HCT116 (cell line): Measurements from ENCODE around the gene EPHA8. TPM values are rescaled to one million over a fixed set of nuclear protein-coding genes. Genes with fewer than 3 reads are reported as not detected.

Experiments
- ATAC-seq: fragments of 200-7000 bp; cut with Tn5 transposase; 2 replicates; pipeline ENCODE4 v1.9.1; 2020; ENCODE audit warnings: mild to moderate bottlenecking, moderate library complexity
- BruUV-seq: library from RNA; stranded (reverse); fragments of 400-500 nt; replicated peaks from 2 replicates; lab custom pipeline; 2021; lab: Mats Ljungman, UMichigan
- CTCF ChIA-PET: fragments of 300-600 bp; sonication (Branson Sonifier 250); formaldehyde crosslinking; loops from one replicate; lab custom pipeline; 2021; ENCODE audit warnings: antibody characterized with exemption; lab: Charles Lee
- POLR2A ChIA-PET: fragments of 300-600, 350-600 bp; sonication (Branson Sonifier 250); formaldehyde crosslinking; loops from one replicate; lab custom pipeline; 2021; ENCODE audit warnings: antibody characterized with exemption; lab: Charles Lee
- RAD21 ChIA-PET, 2 experiments: fragments of 300-600 bp; sonication (Branson Sonifier 250); formaldehyde crosslinking; loops; one replicate each; lab custom pipeline; 2023; ENCODE audit warnings: low total read pairs in 2 of 2; ENCODE audit not compliant: uncharacterized antibody in 2 of 2, unreplicated experiment in 2 of 2, low non-redundant PET in 1 of 2; lab: Charles Lee
- DNase-seq: peaks from one replicate; pipeline ENCODE4 v3.0.0-alpha.2; 2010; ENCODE audit warnings: low read depth, low spot score
- H2AFZ ChIP-seq: fragments of 200-600 bp; shearing (Covaris generic), sonication (generic); 2 replicates; pipeline ENCODE4 v1.6.1; 2017; ENCODE audit warnings: low read depth, mixed run types, mixed read lengths, antibody characterized with exemption, low read length; ENCODE audit not compliant: poor library complexity, severe bottlenecking
- H3K27ac ChIP-seq: 2 replicates; pipeline ENCODE4 v1.5.1; 2012; ENCODE audit warnings: low read depth, low read length
- H3K27me3 ChIP-seq: fragments of 200-600 bp; sonication (generic); 2 replicates; pipeline ENCODE4 v1.6.1; 2016; ENCODE audit warnings: mixed run types, low read length, mixed read lengths; ENCODE audit not compliant: insufficient read depth
- H3K36me3 ChIP-seq, 2 experiments: fragments of 200-500 bp in 1 of 2; fragments of 200-600 bp in 1 of 2; sonication (Bioruptor generic) in 1 of 2; sonication (generic) in 1 of 2; 2 replicates each; pipeline versions ENCODE4 v1.5.1 to v1.6.1; 2014 to 2016; ENCODE audit warnings: low read length in 2 of 2, inconsistent platforms in 1 of 2, mixed read lengths in 1 of 2, mixed run types in 1 of 2; ENCODE audit not compliant: insufficient read depth in 2 of 2, control insufficient read depth in 1 of 2
- H3K4me1 ChIP-seq, 2 experiments: fragments of 200-600 bp in 1 of 2; sonication (generic) in 1 of 2; 2 replicates each; pipeline versions ENCODE4 v1.5.1 to v1.6.1; 2012 to 2017; ENCODE audit warnings: low read length in 2 of 2, inconsistent platforms in 1 of 2, mild to moderate bottlenecking in 1 of 2, mixed read lengths in 1 of 2, mixed run types in 1 of 2, moderate library complexity in 1 of 2; ENCODE audit not compliant: insufficient read depth in 2 of 2, control insufficient read depth in 1 of 2
- H3K4me2 ChIP-seq: fragments of 200-600 bp; sonication (generic); 2 replicates; pipeline ENCODE4 v1.6.1; 2017; ENCODE audit warnings: mixed run types, low read length, mixed read lengths
- H3K4me3 ChIP-seq, 2 experiments: fragments of 200-600 bp in 1 of 2; sonication (generic) in 1 of 2; replicated peaks in 1 of 2; 2 replicates each; pipeline ENCODE4 v1.5.1; 2011 to 2016; ENCODE audit warnings: low read length in 2 of 2, control low read depth in 1 of 2, low read depth in 1 of 2, mild to moderate bottlenecking in 1 of 2, mixed read lengths in 1 of 2, mixed run types in 1 of 2
- H3K79me2 ChIP-seq: fragments of 200-600 bp; sonication (generic); 2 replicates; pipeline ENCODE4 v1.6.1; 2017; ENCODE audit warnings: mild to moderate bottlenecking, mixed run types, low read length, moderate library complexity, mixed read lengths; ENCODE audit not compliant: insufficient read depth
- H3K9ac ChIP-seq: fragments of 200-600 bp; sonication (generic); 2 replicates; pipeline ENCODE4 v1.6.1; 2016; ENCODE audit warnings: low read length, mixed read lengths
- H3K9me2 ChIP-seq: fragments of 200-600 bp; sonication (generic), shearing (Covaris generic); 2 replicates; pipeline ENCODE4 v1.6.1; 2017; ENCODE audit warnings: mixed run types, mild to moderate bottlenecking, moderate library complexity; ENCODE audit not compliant: insufficient read depth
- H3K9me3 ChIP-seq, 2 experiments: fragments of 200-500 bp in 1 of 2; fragments of 200-600 bp in 1 of 2; sonication (Bioruptor generic) in 1 of 2; sonication (generic) in 1 of 2; 2 replicates each; pipeline ENCODE4 v1.6.1; 2014 to 2017; ENCODE audit warnings: low read length in 2 of 2, mixed read lengths in 2 of 2, inconsistent platforms in 1 of 2, low read depth in 1 of 2, mild to moderate bottlenecking in 1 of 2, mixed run types in 1 of 2, moderate library complexity in 1 of 2; ENCODE audit not compliant: control insufficient read depth in 1 of 2, insufficient read depth in 1 of 2
- H4K20me1 ChIP-seq: fragments of 200-600 bp; sonication (generic), shearing (Covaris generic); 2 replicates; pipeline ENCODE4 v1.6.1; 2017; ENCODE audit warnings: mixed run types, mild to moderate bottlenecking, moderate library complexity; ENCODE audit not compliant: insufficient read depth
- ATF3 ChIP-seq: IDR thresholded peaks from 2 replicates; pipeline ENCODE4 v1.6.1; 2012
- CBX3 ChIP-seq: IDR thresholded peaks from 2 replicates; pipeline ENCODE4 v1.6.1; 2012; ENCODE audit warnings: low read depth
- CEBPB ChIP-seq: IDR thresholded peaks from 2 replicates; pipeline ENCODE4 v1.6.1; 2012; ENCODE audit warnings: low read depth
- CTCF ChIP-seq, 3 experiments: fragments of 200-600 bp in 1 of 3; sonication (generic) in 1 of 3; IDR thresholded peaks in 2 of 3; conservative IDR thresholded peaks in 1 of 3; 2 replicates each; pipeline ENCODE4 v1.5.1; 2012 to 2017; ENCODE audit warnings: low read depth in 2 of 3, low read length in 2 of 3, antibody characterized with exemption in 1 of 3, borderline replicate concordance in 1 of 3, control low read depth in 1 of 3, mild to moderate bottlenecking in 1 of 3, mixed read lengths in 1 of 3, mixed run types in 1 of 3, moderate library complexity in 1 of 3; ENCODE audit not compliant: insufficient read depth in 1 of 3
- EGR1 ChIP-seq: IDR thresholded peaks from 2 replicates; pipeline ENCODE4 v1.6.1; 2012; ENCODE audit warnings: low read depth
- ELF1 ChIP-seq: IDR thresholded peaks from 2 replicates; pipeline ENCODE4 v1.6.1; 2012; ENCODE audit warnings: low read depth, borderline replicate concordance
- FOSL1 ChIP-seq: IDR thresholded peaks from 2 replicates; pipeline ENCODE4 v1.6.1; 2012; ENCODE audit warnings: low read depth
- MAX ChIP-seq: IDR thresholded peaks from 2 replicates; pipeline ENCODE4 v1.6.1; 2012
- POLR2AphosphoS5 ChIP-seq: IDR thresholded peaks from 2 replicates; pipeline ENCODE4 v1.6.1; 2011; ENCODE audit warnings: mild to moderate bottlenecking, low read depth, low read length, moderate library complexity
- REST ChIP-seq: IDR thresholded peaks from 2 replicates; pipeline ENCODE4 v1.6.1; 2012; ENCODE audit warnings: low read depth
- SP1 ChIP-seq: IDR thresholded peaks from 2 replicates; pipeline ENCODE4 v1.6.1; 2012; ENCODE audit warnings: low read depth
- SRF ChIP-seq: IDR thresholded peaks from 2 replicates; pipeline ENCODE4 v1.6.1; 2012; ENCODE audit warnings: low read depth
- ZBTB33 ChIP-seq: IDR thresholded peaks from 2 replicates; pipeline ENCODE4 v1.6.1; 2011; ENCODE audit warnings: mild to moderate bottlenecking, low read length, moderate library complexity; ENCODE audit not compliant: insufficient replicate concordance; ENCODE audit errors: extremely low read depth
- ZNF274 ChIP-seq: fragments of 200-500 bp; sonication (Bioruptor generic); IDR thresholded peaks from 2 replicates; pipeline ENCODE4 v1.6.1; 2014; ENCODE audit warnings: mild to moderate bottlenecking, low read depth, low read length, inconsistent platforms
- intact Hi-C: fragments of 100-400 bp; cut with micrococcal nuclease; formaldehyde crosslinking; loops from 2 replicates; pipeline ENCODE4 v1.10.0; 2022
- total RNA-seq: library from RNA; stranded (reverse); gene quantifications from one replicate; pipeline ENCODE4 v1.2.1, GENCODE V29; 2021; ENCODE audit not compliant: unreplicated experiment

The EPHA8 gene
- total RNA-seq, 1 experiment from 2014 or later = 0.30 TPM

- Histone ChIP-seq H3K36me3 (no peaks in the 10 kb centered on the region), H3K9ac (no peak overlapping the region), H3K9me2 (no peaks in the 10 kb centered on the region), H3K27ac (no peak overlapping the region), H3K9me3 (no peaks in the 10 kb centered on the region), H3K79me2 (no peaks in the 10 kb centered on the region), H3K4me3 (no peak overlapping the region), H4K20me1 (no peaks in the 10 kb centered on the region), H2AFZ (no peak overlapping the region), H3K4me1 (no peaks in the 10 kb centered on the region), H3K4me2 (no peak overlapping the region), H3K27me3 (no peaks in the 10 kb centered on the region)
- intact Hi-C loops = no loop called here
- DNase-seq (no peak), ATAC-seq (no peak)
- no TSS peak for BruUV-seq
- ChIA-PET POLR2A (no interaction called here), RAD21 (no interaction called here), CTCF (no interaction called here)
- no peak for TF ChIP-seq SRF
- TF ChIP-seq CBX3 = no peak
- no peak for TF ChIP-seq ELF1
- no peak for TF ChIP-seq ZNF274
- no peak for TF ChIP-seq FOSL1
- no peak for TF ChIP-seq SP1
- no peak for TF ChIP-seq ATF3
- no peak for TF ChIP-seq EGR1
- no peak for TF ChIP-seq REST
- no peak for TF ChIP-seq MAX
- no peak for TF ChIP-seq CEBPB
- TF ChIP-seq ZBTB33 = no peak
- no peak for TF ChIP-seq POLR2AphosphoS5
- no peak for TF ChIP-seq CTCF (IDR thresholded peaks at IDR 0.05 in 2 of 3, conservative IDR thresholded peaks at IDR 0.05 in 1 of 3; ENCODE audit: borderline replicate concordance in 1 of 3, insufficient read depth in 1 of 3, low read depth in 2 of 3, low read length in 2 of 3)
Observed at GRCh38 chr1:22537441-22538139, 25.7 kb upstream of the EPHA8 start.
